Measurements from ENCODE around the gene TCIRG1. TPM values are rescaled to one million over a fixed set of nuclear protein-coding genes. Genes with fewer than 3 reads are reported as not detected.
A peak's percentile ranks its signal among the peaks of the same experiment; 100 is the strongest.

TCIRG1 gene
- total RNA-seq, 1 experiment from 2014 or later = 51.1 TPM

- ChIA-PET CTCF (interaction anchor here (0.7 to 2.2 kb wide), 5 partner anchors 8 to 41 kb away, joined by 3 to 7 read pairs (median 3); no protein-coding TSS in a partner anchor), POLR2A (interaction anchor here (0.6 kb wide), 1 partner anchor 61 kb away, joined by 3 read pairs; no protein-coding TSS in a partner anchor)
- ATAC-seq (no peak), DNase-seq (ENCODE audit: low spot score) (no peak)
- H3K9me3 Mint-ChIP-seq = no peaks in the 10 kb centered on the region
- peaks cover 12% of the 10 kb centered on the region for H3K36me3 Mint-ChIP-seq
- H3K27ac Mint-ChIP-seq = no peak overlapping the region
- no peak for TF ChIP-seq IRF2 (CRISPR knock-in tag; IDR thresholded peaks at IDR 0.05; ENCODE audit: borderline replicate concordance, low read depth)
- no peak for TF ChIP-seq ETV6 (CRISPR knock-in tag; IDR thresholded peaks at IDR 0.05)
- no peak for TF ChIP-seq E2F1 (CRISPR knock-in tag; IDR thresholded peaks at IDR 0.05)
- no peak for TF ChIP-seq JAZF1 (CRISPR knock-in tag; IDR thresholded peaks at IDR 0.05)
- no peak for TF ChIP-seq HMGXB4 (CRISPR knock-in tag; IDR thresholded peaks at IDR 0.05)
- TF ChIP-seq PRDM15 (CRISPR knock-in tag; IDR thresholded peaks at IDR 0.05) = no peak
- no peak for TF ChIP-seq NR1H2 (CRISPR knock-in tag; IDR thresholded peaks at IDR 0.05)
- no peak for TF ChIP-seq CREB1 (CRISPR knock-in tag; IDR thresholded peaks at IDR 0.05)
- TF ChIP-seq TEAD1 (CRISPR knock-in tag; IDR thresholded peaks at IDR 0.05) = no peak
- TF ChIP-seq FOXP1 (CRISPR knock-in tag; IDR thresholded peaks at IDR 0.05; ENCODE audit: borderline replicate concordance) = no peak
- TF ChIP-seq SOX15 (CRISPR knock-in tag; IDR thresholded peaks at IDR 0.05) = no peak
- TF ChIP-seq NR3C1 (CRISPR knock-in tag; conservative IDR thresholded peaks at IDR 0.05; ENCODE audit: low read depth) = no peak
- peaks cover 6% of the 10 kb centered on the region for H3K4me1 Mint-ChIP-seq
- no peaks in the 10 kb centered on the region for H3K27me3 Mint-ChIP-seq (ENCODE audit: low read depth)
- H3K4me3 Mint-ChIP-seq = no peak overlapping the region
Observed at GRCh38 chr11:68049509-68050370, 10.9 kb downstream of the TCIRG1 start.

GRCh38 chr11:68050371-68050841, 11.6 kb downstream of the TCIRG1 start:
- ChIA-PET POLR2A (no interaction called here), CTCF (interaction anchor here (1.0 to 2.2 kb wide), 4 partner anchors 9 to 159 kb away, joined by 3 to 7 read pairs (median 3); no protein-coding TSS in a partner anchor)
- Mint-ChIP-seq H3K27ac (peak overlapping the region; percentile 72), H3K4me3 (no peak overlapping the region), H3K27me3 (ENCODE audit: low read depth) (no peaks in the 10 kb centered on the region), H3K36me3 (peaks cover 12% of the 10 kb centered on the region), H3K4me1 (peaks cover 6% of the 10 kb centered on the region), H3K9me3 (no peaks in the 10 kb centered on the region)
- DNase-seq (ENCODE audit: low spot score) (no peak), ATAC-seq (no peak)
- TF ChIP-seq ZNF532 (CRISPR knock-in tag; IDR thresholded peaks at IDR 0.05; ENCODE audit: borderline replicate concordance) = no peak
- 0 out of 2 replicates have a peak, but pooled peaks have one; percentile 17 for TF ChIP-seq TP53 (CRISPR knock-in tag; IDR thresholded peaks at IDR 0.05)

All from WTC11 (cell line).